Esophagus muscularis mucosa (tissue), 4 donors: ENCODE results near the gene GRIA4.

ENCODE experiments used
- CTCF ChIP-seq, 3 experiments: fragments of 200-600 bp in 2 of 3; fragments of 450-650 bp in 1 of 3; sonication (generic) in 2 of 3; IDR thresholded peaks; one replicate each; pipeline ENCODE4 v1.5.1; 2017 to 2019; ENCODE audit warnings: antibody characterized with exemption in 3 of 3, mild to moderate bottlenecking in 2 of 3, moderate library complexity in 1 of 3
- EP300 ChIP-seq: sonication (generic); formaldehyde crosslinking; IDR thresholded peaks from one replicate; pipeline ENCODE4 v1.6.1; 2017; ENCODE audit warnings: antibody characterized with exemption
- POLR2AphosphoS5 ChIP-seq, 2 donors: sonication (generic); formaldehyde crosslinking; IDR thresholded peaks; one replicate each; pipeline ENCODE4 v1.6.1; 2017; ENCODE audit warnings: antibody characterized with exemption in 2 of 2

GRCh38 chr11:105642870-105643269 lies 33.0 kb downstream of the GRIA4 start:
- no peak for TF ChIP-seq CTCF (IDR thresholded peaks at IDR 0.05)
- TF ChIP-seq EP300: no peak
- no peak for TF ChIP-seq POLR2AphosphoS5 (IDR thresholded peaks at IDR 0.05)
